Measurements from ENCODE around the gene RPL18A.
A peak's percentile ranks its signal among the peaks of the same experiment; 100 is the strongest.
"Not testable (repeated sequence)": the region's sequence is repeated elsewhere in the genome, so short reads cannot be mapped to it uniquely, and the experiment has no call there.

Gene RPL18A

GRCh38 chr19:17866964-17867486 lies 7.3 kb downstream of the RPL18A start:
- no peak for DNase-seq

DNA sequence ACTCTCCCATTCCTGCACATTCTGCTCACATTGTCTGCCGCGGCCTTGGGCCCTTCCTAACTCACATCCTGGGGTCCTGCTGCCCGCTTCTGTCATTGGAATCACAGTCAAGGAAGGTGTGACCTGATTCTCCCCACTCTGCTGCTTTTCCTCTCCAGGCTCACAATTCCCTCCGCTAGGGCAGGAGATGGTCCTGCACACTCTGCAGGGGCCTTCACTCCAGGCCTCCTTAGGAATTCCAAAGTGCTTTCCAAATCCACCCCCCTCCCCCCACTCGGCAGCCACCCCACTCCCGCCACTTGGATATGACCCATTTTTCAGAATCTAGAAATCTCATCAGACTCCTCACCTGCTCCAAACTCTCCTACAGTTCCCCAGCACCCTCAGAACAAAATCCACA lies 9.0 kb downstream of the RPL18A start:
- no peak for DNase-seq

- DNase-seq, result no peak
Observed at GRCh38 chr19:17869114-17869608, 9.5 kb downstream of the RPL18A start.

DNA sequence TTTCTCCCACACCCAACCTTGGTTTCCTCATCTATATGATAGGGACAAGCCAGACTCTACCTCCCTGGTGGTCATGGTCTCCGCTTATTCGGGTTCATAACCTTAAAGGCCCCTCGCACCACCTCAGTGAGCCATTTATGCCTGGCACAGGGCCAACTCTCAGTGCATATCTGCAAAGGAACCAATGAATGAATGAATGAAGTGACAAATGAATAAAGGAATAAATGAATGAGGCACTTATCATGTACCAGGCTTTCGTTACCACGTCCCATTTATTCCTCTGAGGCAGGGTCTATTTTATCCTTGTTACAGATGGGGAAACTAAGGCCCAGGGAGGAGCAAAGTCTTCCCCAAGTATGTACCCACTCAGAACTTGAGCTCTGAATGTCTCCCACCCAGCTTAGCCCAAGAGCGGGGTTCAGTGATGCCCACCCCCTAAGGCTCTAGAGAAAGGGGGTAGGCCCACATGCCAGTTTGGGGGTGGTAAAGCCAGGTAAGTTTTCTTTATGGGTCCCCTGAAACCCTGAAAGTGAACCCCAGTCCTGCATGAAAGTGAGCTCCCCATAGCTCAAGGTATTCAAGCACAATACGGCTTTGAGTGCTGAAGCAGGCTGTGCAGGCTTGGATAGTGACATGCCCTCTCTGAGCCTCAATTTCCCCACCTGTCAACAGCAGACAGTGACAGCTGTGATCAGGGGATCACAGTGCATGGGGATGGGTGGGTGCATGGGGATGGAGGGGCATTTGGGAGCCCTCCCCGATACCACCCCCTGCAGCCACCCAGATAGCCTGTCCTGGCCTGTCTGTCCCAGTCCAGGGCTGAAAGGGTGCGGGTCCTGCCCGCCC lies 11.5 kb downstream of the RPL18A start:
- DNase-seq, result no peak

DNA sequence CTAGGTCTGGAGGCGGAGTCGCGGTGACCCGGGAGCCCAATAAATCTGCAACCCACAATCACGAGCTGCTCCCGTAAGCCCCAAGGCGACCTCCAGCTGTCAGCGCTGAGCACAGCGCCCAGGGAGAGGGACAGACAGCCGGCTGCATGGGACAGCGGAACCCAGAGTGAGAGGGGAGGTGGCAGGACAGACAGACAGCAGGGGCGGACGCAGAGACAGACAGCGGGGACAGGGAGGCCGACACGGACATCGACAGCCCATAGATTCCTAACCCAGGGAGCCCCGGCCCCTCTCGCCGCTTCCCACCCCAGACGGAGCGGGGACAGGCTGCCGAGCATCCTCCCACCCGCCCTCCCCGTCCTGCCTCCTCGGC lies 12.2 kb downstream of the RPL18A start, which contains the start of gene SLC5A5:
Gene SLC5A5, plus strand, starts transcription at position 68 of the 373 bp plus-strand sequence. CDS start 375 bp downstream, outside the sequence.
- DNase-seq, result peak; percentile 31 to 64

DNA sequence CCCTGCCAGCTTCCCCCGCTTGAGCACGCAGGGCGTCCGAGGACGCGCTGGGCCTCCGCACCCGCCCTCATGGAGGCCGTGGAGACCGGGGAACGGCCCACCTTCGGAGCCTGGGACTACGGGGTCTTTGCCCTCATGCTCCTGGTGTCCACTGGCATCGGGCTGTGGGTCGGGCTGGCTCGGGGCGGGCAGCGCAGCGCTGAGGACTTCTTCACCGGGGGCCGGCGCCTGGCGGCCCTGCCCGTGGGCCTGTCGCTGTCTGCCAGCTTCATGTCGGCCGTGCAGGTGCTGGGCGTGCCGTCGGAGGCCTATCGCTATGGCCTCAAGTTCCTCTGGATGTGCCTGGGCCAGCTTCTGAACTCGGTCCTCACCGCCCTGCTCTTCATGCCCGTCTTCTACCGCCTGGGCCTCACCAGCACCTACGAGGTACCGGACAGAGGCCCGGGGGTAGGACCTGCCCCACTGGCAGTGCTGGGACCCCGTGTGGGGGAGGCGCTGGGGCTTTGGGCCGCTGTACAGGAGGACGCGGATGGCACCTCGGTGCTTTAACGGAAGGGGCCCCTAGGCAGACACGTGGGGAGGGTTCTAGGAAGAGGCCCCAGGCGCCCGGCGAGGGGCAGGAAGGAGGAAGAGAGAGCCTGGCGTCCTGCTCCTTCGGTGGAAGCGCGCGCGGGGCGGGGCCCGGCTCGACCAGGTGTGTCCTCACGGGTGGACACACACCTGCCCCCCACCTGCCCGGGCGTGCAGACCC lies 12.7 kb downstream of the RPL18A start:
- DNase-seq, result no peak

DNA sequence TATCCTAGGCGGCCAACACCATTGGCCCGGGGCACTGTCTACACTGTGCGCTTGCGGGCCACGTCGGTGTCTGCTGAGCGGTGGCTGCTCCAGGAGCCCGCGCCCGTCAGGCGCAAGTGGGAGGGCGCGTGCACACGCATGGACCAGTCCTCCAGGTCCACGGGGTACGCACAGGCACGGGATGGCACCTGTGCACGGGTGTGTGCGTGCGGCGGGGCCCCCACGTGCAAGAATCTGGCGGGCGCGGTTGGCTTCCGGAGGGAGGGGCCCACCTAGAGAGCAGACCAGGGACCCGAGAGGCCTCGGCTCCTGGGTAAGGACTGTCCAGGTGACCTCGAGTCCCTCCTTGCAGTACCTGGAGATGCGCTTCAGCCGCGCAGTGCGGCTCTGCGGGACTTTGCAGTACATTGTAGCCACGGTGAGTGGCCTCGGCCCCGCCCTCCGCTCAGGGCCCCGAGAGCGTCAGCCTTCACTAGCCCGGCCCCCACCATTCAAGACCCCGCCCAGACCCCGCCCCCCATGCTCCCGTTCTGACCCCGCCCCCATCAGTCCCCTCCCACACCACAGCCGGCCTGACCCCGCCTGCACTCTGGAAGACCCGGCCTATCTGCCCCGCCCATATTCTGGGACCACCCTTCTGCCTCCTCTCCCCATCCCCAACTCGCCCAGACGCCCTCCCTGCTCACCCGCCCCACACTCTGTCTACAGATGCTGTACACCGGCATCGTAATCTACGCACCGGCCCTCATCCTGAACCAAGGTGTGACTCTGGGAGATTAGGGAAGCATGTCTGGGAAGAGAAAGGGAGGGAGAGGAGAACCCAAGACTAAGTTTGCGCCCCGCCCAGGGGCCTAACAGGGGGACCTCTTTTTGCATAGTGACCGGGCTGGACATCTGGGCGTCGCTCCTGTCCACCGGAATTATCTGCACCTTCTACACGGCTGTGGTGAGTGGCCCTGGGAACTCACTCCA lies 14.4 kb downstream of the RPL18A start:
- DNase-seq, result peak; percentile 24 to 69

- no peak for DNase-seq
Observed at GRCh38 chr19:17874758-17875135, 15.0 kb downstream of the RPL18A start.

- DNase-seq, result no peak
Observed at GRCh38 chr19:17877696-17878095, 18.0 kb downstream of the RPL18A start.

DNA sequence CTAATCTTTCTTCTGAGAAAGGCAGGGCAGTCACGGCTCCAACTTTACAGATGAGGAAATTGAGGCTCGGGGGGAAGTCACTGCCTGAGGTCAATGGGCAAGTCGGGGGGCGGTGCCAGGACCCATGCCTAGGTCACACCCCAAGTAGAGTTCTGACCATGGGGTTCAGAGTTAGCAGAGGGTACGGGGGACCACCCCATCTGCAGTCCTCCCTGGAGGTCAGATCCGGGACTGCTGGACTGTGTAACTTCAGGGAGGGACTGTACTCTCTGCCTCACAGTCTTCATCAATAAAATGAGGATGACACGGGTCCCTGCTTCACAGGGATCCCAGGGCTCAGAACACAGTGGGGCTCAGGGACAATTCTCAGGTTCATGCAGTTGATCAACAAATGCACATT lies 19.8 kb downstream of the RPL18A start:
- no peak for DNase-seq

DNA sequence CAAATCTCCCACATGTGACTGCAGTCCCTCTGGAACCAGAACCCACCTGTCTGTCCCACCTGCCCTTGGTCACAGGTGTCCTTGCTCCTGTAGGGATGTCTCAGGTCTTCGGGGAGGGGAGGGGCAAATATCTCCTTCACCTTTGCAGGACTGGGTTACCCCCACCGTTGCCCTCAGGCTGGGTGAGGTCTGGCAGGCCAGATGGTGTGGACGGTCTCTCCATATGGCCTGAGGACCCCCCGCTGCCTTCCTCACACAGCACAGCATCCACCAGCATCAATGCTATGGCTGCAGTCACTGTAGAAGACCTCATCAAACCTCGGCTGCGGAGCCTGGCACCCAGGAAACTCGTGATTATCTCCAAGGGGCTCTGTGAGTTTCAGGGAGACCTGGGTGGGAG lies 22.0 kb downstream of the RPL18A start:
- DNase-seq, result peak; percentile 68 to 87

DNA sequence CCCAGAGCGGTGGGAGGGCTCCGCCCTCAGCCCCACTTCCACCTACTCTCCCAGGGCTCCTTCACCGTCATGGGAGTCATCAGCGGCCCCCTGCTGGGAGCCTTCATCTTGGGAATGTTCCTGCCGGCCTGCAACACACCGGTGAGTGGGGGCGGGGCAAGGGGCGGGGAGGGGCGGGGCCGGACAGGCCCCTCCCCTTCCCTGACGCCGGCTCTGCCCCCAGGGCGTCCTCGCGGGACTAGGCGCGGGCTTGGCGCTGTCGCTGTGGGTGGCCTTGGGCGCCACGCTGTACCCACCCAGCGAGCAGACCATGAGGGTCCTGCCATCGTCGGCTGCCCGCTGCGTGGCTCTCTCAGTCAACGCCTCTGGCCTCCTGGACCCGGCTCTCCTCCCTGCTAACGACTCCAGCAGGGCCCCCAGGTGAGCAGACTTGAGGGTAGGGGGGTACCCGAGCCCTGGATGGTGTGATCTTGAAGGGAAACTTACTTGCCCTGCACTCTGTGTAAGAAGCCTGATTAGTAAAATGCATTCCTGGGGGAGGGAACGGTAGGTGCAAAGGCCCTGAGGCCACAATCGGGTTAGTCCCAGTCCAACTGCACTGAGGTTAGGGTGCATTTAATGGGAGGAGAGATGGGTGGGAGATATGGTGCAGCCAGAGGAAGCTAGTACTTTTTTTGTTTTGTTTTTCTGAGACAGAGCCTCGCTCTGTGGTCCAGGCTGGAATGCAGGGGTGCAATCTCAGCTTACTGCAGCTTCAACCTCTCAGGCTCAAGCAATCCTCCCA lies 24.1 kb downstream of the RPL18A start:
- DNase-seq, result no peak

GRCh38 chr19:17886515-17886914 lies 26.8 kb downstream of the RPL18A start:
- DNase-seq, result no peak

DNA sequence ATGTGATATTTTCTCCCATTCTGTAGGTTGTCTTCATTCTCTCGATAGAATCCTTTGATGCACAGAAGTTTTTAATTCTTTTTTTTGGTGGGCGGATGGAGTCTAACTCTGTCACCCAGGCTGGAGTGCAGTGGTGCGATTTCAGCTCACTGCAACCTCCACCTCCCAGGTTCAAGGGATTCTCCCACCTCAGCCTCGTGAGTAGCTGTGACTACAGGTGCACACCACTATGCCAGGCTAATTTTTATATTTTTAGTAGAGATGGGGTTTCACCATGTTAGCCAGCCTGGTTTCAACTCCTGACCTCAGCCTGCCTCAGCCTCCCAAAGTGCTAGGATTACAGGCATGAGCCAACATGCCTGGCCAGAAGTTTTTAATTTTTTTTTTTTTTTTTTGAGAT lies 27.5 kb downstream of the RPL18A start:
- not testable (repeated sequence) for DNase-seq

DNA sequence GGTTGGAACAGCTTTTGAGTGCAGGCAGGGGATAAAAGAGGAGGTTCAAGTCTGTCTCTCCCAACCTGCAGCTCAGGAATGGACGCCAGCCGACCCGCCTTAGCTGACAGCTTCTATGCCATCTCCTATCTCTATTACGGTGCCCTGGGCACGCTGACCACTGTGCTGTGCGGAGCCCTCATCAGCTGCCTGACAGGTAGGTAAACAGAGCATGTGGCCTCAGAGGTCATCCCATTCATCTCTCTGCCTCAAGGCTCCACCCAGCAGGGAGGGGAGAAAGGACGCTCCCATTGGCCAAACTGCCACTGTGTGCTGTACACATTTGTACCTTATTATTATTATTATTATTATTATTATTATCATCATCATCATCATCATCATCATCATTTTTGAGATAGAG lies 28.6 kb downstream of the RPL18A start:
- DNase-seq, result no peak

GRCh38 chr19:17889609-17890214 lies 30.0 kb downstream of the RPL18A start:
- DNase-seq, result no peak

- no peak for DNase-seq
Observed at GRCh38 chr19:17893766-17894165, 34.1 kb downstream of the RPL18A start.

GRCh38 chr19:17902701-17903100 lies 43.0 kb downstream of the RPL18A start:
- peak; percentile 79 to 90 for DNase-seq

GRCh38 chr19:17908244-17908643 lies 48.5 kb downstream of the RPL18A start:
- no peak for DNase-seq

DNA sequence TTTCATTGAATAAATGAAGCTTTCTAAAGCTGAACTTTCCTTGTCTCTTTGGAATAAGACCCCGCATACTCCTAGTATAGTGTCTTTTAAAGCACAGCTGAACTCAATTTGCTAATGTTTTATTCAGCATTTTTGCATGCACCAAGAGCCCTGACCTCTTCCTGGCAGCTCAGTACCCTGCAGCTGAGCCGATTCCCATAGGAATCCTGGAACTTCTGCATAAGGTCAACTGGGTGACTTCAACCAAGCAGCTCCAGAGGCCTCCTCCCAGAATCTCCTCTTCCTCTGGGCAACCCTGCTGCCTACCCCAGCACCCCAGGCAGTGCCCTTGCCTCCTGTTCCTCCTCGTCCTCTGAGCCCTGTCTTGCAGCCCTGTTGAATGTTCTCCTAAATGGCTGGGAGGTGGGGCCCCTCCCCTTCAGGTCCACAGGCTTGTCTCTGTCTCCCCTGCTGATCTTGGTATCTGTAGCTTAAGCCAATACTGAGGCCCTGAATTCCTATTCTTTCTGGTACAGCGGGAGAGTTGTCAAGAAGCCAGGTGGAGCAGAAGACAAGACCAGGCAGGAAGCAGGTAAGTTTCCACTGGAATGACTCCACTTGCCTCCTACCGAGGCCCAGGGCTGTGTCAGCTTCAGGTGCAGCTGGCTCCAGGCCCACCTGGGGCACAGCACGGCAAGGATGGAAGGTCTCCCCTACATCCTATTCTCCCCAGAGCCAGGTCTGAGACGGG lies 49.5 kb downstream of the RPL18A start:
- DNase-seq, result no peak
